ENCODE data around the gene FSTL3.
"Not testable (repeated sequence)": the region's sequence is repeated elsewhere in the genome, so short reads cannot be mapped to it uniquely, and the experiment has no call there.

The FSTL3 gene

GRCh38 chr19:676339-677105 is at the start of gene FSTL3:
TSS of gene FSTL3 (plus strand) at chr19:676392. CDS start at chr19:676424, 32 bp downstream.
- peak within 1 kb of the TSS; percentile 51 for H3K4me3 ChIP-seq (replicated peaks; ENCODE audit: low read depth, low read length)
- no peak for DNase-seq (ENCODE audit: extremely low read depth, low read depth)
- TF ChIP-seq, protein P1, sequence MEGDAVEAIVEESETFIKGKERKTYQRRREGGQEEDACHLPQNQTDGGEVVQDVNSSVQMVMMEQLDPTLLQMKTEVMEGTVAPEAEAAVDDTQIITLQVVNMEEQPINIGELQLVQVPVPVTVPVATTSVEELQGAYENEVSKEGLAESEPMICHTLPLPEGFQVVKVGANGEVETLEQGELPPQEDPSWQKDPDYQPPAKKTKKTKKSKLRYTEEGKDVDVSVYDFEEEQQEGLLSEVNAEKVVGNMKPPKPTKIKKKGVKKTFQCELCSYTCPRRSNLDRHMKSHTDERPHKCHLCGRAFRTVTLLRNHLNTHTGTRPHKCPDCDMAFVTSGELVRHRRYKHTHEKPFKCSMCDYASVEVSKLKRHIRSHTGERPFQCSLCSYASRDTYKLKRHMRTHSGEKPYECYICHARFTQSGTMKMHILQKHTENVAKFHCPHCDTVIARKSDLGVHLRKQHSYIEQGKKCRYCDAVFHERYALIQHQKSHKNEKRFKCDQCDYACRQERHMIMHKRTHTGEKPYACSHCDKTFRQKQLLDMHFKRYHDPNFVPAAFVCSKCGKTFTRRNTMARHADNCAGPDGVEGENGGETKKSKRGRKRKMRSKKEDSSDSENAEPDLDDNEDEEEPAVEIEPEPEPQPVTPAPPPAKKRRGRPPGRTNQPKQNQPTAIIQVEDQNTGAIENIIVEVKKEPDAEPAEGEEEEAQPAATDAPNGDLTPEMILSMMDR (IDR thresholded peaks at IDR 0.05; ENCODE audit: low read depth, low read length, missing control alignments), result no peak

- not testable (repeated sequence) for DNase-seq (ENCODE audit: extremely low read depth, low read depth); H3K4me3 ChIP-seq (replicated peaks; ENCODE audit: low read depth, low read length)
Observed at GRCh38 chr19:626566-626965, 49.6 kb upstream of the FSTL3 start.

- TF ChIP-seq, protein P1 (IDR thresholded peaks at IDR 0.05; ENCODE audit: low read depth, low read length, missing control alignments), result peak; percentile 48
- H3K4me3 ChIP-seq (replicated peaks; ENCODE audit: low read depth, low read length), result no peak overlapping the region
- DNase-seq (ENCODE audit: extremely low read depth, low read depth), result no peak
Observed at GRCh38 chr19:628168-628567, 48.0 kb upstream of the FSTL3 start.

GRCh38 chr19:629515-629914 is 46.7 kb upstream of the FSTL3 start:
- not testable (repeated sequence) for DNase-seq (ENCODE audit: extremely low read depth, low read depth)

DNA sequence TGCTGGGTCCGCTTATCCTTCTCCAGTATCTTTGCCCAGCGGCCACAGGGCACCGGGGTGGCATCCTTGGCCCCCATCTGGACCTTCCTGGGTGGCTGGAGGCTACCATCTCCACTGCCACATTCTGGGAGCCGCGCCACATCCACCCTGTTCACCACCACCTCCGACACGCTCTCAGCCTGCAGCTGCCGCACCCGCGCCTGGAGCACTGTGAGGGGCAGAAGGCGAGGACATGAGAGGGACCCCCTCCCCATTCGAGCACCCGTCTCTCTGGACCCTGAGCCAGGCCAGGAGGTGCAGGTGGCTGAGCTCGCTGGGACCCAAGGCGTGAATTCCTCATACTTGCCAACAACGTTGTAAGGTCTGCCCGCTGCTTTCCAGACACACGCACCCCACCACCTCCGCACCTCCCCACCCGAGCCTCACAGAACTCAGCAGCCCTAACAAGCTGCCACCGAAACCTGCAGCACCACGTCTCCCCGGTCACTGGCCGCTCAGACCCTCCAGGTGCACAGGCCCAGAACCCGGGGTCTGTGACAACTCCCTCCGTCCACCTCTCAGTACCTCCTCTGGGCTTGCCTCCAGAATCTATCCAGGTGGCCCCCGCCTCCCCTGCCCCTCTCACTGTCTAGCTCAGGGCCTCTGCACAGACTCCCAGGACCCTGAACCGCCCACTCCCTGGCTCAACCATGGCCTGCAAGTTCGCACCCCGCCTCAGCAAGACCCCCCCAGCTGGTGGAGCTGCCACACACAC is 46.1 kb upstream of the FSTL3 start:
- no peak overlapping the region for H3K4me3 ChIP-seq (replicated peaks; ENCODE audit: low read depth, low read length)
- TF ChIP-seq, protein P1 (IDR thresholded peaks at IDR 0.05; ENCODE audit: low read depth, low read length, missing control alignments), result no peak
- no peak for DNase-seq (ENCODE audit: extremely low read depth, low read depth)

More at GRCh38 chr19:629515-629914, 46.7 kb upstream of the FSTL3 start:
- not testable (repeated sequence) for H3K4me3 ChIP-seq (replicated peaks; ENCODE audit: low read depth, low read length)

- peak overlapping the region; percentile 94 for H3K4me3 ChIP-seq (replicated peaks; ENCODE audit: low read depth, low read length)
- TF ChIP-seq, protein P1 (IDR thresholded peaks at IDR 0.05; ENCODE audit: low read depth, low read length, missing control alignments), result no peak
- no peak for DNase-seq (ENCODE audit: extremely low read depth, low read depth)
Observed at GRCh38 chr19:632579-633067, 43.6 kb upstream of the FSTL3 start.

- H3K4me3 ChIP-seq (replicated peaks; ENCODE audit: low read depth, low read length), result peak within 1 kb of the TSS; percentile 94
- TF ChIP-seq, protein P1 (IDR thresholded peaks at IDR 0.05; ENCODE audit: low read depth, low read length, missing control alignments), result peak; percentile 7
- DNase-seq (ENCODE audit: extremely low read depth, low read depth), result peak; percentile 97
Observed at GRCh38 chr19:633068-633785, 43.0 kb upstream of the FSTL3 start, which contains the start of gene POLRMT. TSS of gene POLRMT (minus strand) at chr19:633537. CDS start at chr19:633512, 25 bp downstream.
